Liver (tissue), 9 donors: ENCODE results near the gene SYCP2. TPM values are rescaled to one million over a fixed set of nuclear protein-coding genes. Genes with fewer than 3 reads are reported as not detected.

Source experiments
- DNase-seq: peaks from one replicate; pipeline ENCODE4 v3.0.0-alpha.2; 2017; ENCODE audit warnings: low spot score
- H3K27ac ChIP-seq, 2 donors: one replicate each; pipeline ENCODE4 v1.7.0; 2013; ENCODE audit warnings: inconsistent platforms in 2 of 2, low read length in 2 of 2, control low read depth in 1 of 2, low read depth in 1 of 2, mild to moderate bottlenecking in 1 of 2
- H3K27me3 ChIP-seq, 4 donors: one replicate each; pipeline versions ENCODE4 v1.6.1 to v1.7.0; 2013; ENCODE audit warnings: low read length in 3 of 4, inconsistent platforms in 1 of 4, mild to moderate bottlenecking in 1 of 4, moderate library complexity in 1 of 4; ENCODE audit not compliant: control insufficient read depth in 4 of 4, insufficient read depth in 4 of 4
- H3K36me3 ChIP-seq, 4 donors: one replicate each; pipeline versions ENCODE4 v1.6.1 to v1.7.0; 2013; ENCODE audit warnings: low read length in 3 of 4, mild to moderate bottlenecking in 3 of 4, low read depth in 1 of 4, moderate library complexity in 1 of 4; ENCODE audit not compliant: control insufficient read depth in 4 of 4, insufficient read depth in 3 of 4
- H3K4me1 ChIP-seq, 4 donors: one replicate each; pipeline versions ENCODE4 v1.6.1 to v1.7.0; 2013; ENCODE audit warnings: low read length in 3 of 4, mild to moderate bottlenecking in 3 of 4, moderate library complexity in 1 of 4; ENCODE audit not compliant: control insufficient read depth in 4 of 4, insufficient read depth in 4 of 4
- H3K4me3 ChIP-seq, 3 donors: one replicate each; pipeline versions ENCODE4 v1.6.1 to v1.7.0; 2013; ENCODE audit warnings: low read length in 3 of 3, control low read depth in 1 of 3, low read depth in 1 of 3, mild to moderate bottlenecking in 1 of 3
- H3K9ac ChIP-seq, 2 donors: one replicate each; pipeline ENCODE4 v1.7.0; 2013; ENCODE audit warnings: low read length in 2 of 2, mild to moderate bottlenecking in 2 of 2, moderate library complexity in 2 of 2, control low read depth in 1 of 2, low read depth in 1 of 2
- H3K9me3 ChIP-seq, 4 donors: one replicate each; pipeline versions ENCODE4 v1.6.1 to v1.7.0; 2013; ENCODE audit warnings: low read length in 3 of 4; ENCODE audit not compliant: control insufficient read depth in 4 of 4
- ATF3 ChIP-seq: IDR thresholded peaks from 2 replicates; pipeline ENCODE4 v1.6.1; 2016; ENCODE audit warnings: antibody characterized with exemption
- CTCF ChIP-seq: fragments of 150-350 bp; IDR thresholded peaks from 2 replicates; pipeline ENCODE4 v1.5.1; 2017; ENCODE audit warnings: improper control_type of control experiment, low read depth, low read length; ENCODE audit not compliant: missing input control
- EGR1 ChIP-seq, 2 donors: IDR thresholded peaks; 2 replicates each; pipeline ENCODE4 v1.6.1; 2016 to 2018; ENCODE audit warnings: antibody characterized with exemption in 2 of 2, low read depth in 2 of 2
- FOXA1 ChIP-seq: IDR thresholded peaks from 2 replicates; pipeline ENCODE4 v1.6.1; 2016; ENCODE audit warnings: antibody characterized with exemption
- FOXA2 ChIP-seq: IDR thresholded peaks from 2 replicates; pipeline ENCODE4 v1.6.1; 2016; ENCODE audit warnings: antibody characterized with exemption
- GABPA ChIP-seq, 2 donors: IDR thresholded peaks in 1 of 2; conservative IDR thresholded peaks in 1 of 2; 2 replicates each; pipeline ENCODE4 v1.6.1; 2016; ENCODE audit warnings: antibody characterized with exemption in 2 of 2, mild to moderate bottlenecking in 1 of 2, moderate library complexity in 1 of 2
- HNF4A ChIP-seq, 2 donors: conservative IDR thresholded peaks; 2 replicates each; pipeline ENCODE4 v1.6.1; 2016; ENCODE audit warnings: antibody characterized with exemption in 2 of 2, mild to moderate bottlenecking in 2 of 2
- HNF4G ChIP-seq: IDR thresholded peaks from 2 replicates; pipeline ENCODE4 v1.6.1; 2016; ENCODE audit warnings: antibody characterized with exemption
- JUND ChIP-seq, 2 donors: IDR thresholded peaks; 2 replicates each; pipeline ENCODE4 v1.6.1; 2016; ENCODE audit warnings: antibody characterized with exemption in 2 of 2
- MAX ChIP-seq: IDR thresholded peaks from 2 replicates; pipeline ENCODE4 v1.6.1; 2016; ENCODE audit warnings: antibody characterized with exemption
- NR2F2 ChIP-seq: IDR thresholded peaks from 2 replicates; pipeline ENCODE4 v1.6.1; 2016; ENCODE audit warnings: antibody characterized with exemption
- RAD21 ChIP-seq, 2 donors: IDR thresholded peaks; 2 replicates each; pipeline ENCODE4 v1.6.1; 2016; ENCODE audit warnings: antibody characterized with exemption in 2 of 2, mild to moderate bottlenecking in 2 of 2
- REST ChIP-seq: IDR thresholded peaks from 2 replicates; pipeline ENCODE4 v1.6.1; 2016; ENCODE audit warnings: antibody characterized with exemption, mild to moderate bottlenecking
- RXRA ChIP-seq, 2 donors: IDR thresholded peaks; 2 replicates each; pipeline ENCODE4 v1.6.1; 2017 to 2018; ENCODE audit warnings: antibody characterized with exemption in 2 of 2, mild to moderate bottlenecking in 1 of 2
- SP1 ChIP-seq: IDR thresholded peaks from 2 replicates; pipeline ENCODE4 v1.6.1; 2018; ENCODE audit warnings: antibody characterized with exemption, mild to moderate bottlenecking
- TAF1 ChIP-seq: conservative IDR thresholded peaks from 2 replicates; pipeline ENCODE4 v1.6.1; 2016; ENCODE audit warnings: antibody characterized with exemption, mild to moderate bottlenecking
- YY1 ChIP-seq: IDR thresholded peaks from 2 replicates; pipeline ENCODE4 v1.6.1; 2016; ENCODE audit warnings: antibody characterized with exemption, mild to moderate bottlenecking
- ZBTB33 ChIP-seq: IDR thresholded peaks from 2 replicates; pipeline ENCODE4 v1.6.1; 2016; ENCODE audit warnings: antibody characterized with exemption
- WGBS: extraction: QIAGEN DNeasy Blood & Tissue Kit; methylation state at CpG from one replicate; pipeline ENCODE4 v1.1.7; 2013; 5-methylcytosine and 5-hydroxymethylcytosine counted together
- polyA plus RNA-seq, 2 donors: library from polyadenylated mRNA; stranded (reverse) in 1 of 2; unstranded in 1 of 2; fragments of 200-250 nt in 1 of 2; fragments of >200 nt in 1 of 2; fragmentation: Nextera tagmentation in 1 of 2; extraction: Ambion mirVana in 1 of 2; gene quantifications; one replicate each; pipeline versions ENCODE4 v1.2.1 to v1.2.3, GENCODE V29; 2013 to 2015
- total RNA-seq, 2 donors: library from RNA; depleted of rRNA; stranded (reverse); fragments of >200 nt; gene quantifications; one replicate each; pipeline ENCODE4 v1.2.3, GENCODE V29; 2014
- donor health status: healthy.
- donor health status: healthy.
- donor health status: healthy.
- donor health status: healthy.
- donor health status: healthy.

Gene SYCP2
- total and polyA plus RNA-seq, 4 donors = 0.07 to 0.84 (median 0.38) TPM

- Histone ChIP-seq H3K27me3 (no peaks in the 10 kb centered on the region), H3K4me3 (no peak overlapping the region), H3K9ac (no peak overlapping the region), H3K4me1 (no peaks in the 10 kb centered on the region), H3K36me3 (no peaks in the 10 kb centered on the region), H3K27ac (no peak overlapping the region), H3K9me3 (no peaks in the 10 kb centered on the region)
- WGBS = 81% methylated on average over 3 of the region's 3 CpGs
- no peak for TF ChIP-seq GABPA (IDR thresholded peaks at IDR 0.05 in 1 of 2, conservative IDR thresholded peaks at IDR 0.05 in 1 of 2)
- no peak for TF ChIP-seq NR2F2
- TF ChIP-seq REST = no peak
- TF ChIP-seq RAD21 (IDR thresholded peaks at IDR 0.05) = no peak
- TF ChIP-seq TAF1 = no peak
- no peak for TF ChIP-seq EGR1 (IDR thresholded peaks at IDR 0.05; ENCODE audit: low read depth in 2 of 2)
- no peak for TF ChIP-seq RXRA (IDR thresholded peaks at IDR 0.05)
- TF ChIP-seq CTCF = no peak
- no peak for TF ChIP-seq HNF4G
- no peak for TF ChIP-seq HNF4A (conservative IDR thresholded peaks at IDR 0.05)
- no peak for TF ChIP-seq FOXA1
- no peak for TF ChIP-seq ATF3
- TF ChIP-seq MAX = no peak
- no peak for TF ChIP-seq SP1
- TF ChIP-seq YY1 = no peak
- no peak for TF ChIP-seq ZBTB33
- TF ChIP-seq JUND (IDR thresholded peaks at IDR 0.05) = no peak
- TF ChIP-seq FOXA2 = no peak
- no peak for DNase-seq
Observed at GRCh38 chr20:59884494-59884893, 48.9 kb downstream of the SYCP2 start.
